Measurements from ENCODE around the gene MED12L.

DNA sequence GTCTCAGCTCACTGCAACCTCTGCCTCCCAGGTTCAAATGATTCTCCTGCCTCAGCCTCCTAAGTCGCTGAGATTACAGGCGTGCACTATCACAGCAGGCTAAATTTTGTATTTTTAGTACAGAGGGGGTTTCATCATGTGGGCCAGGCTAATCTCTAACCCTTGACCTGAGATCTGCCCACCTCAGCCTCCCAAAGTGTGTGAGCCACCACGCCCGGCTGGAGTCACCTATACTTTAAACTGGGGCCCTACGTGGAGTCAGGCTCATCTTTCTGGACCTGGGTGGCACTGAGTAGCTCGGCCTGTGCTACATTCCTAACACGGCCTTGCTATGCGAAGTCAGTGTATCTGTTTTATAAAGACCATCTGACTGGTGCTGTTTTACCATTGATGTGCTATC is 111.8 kb downstream of the MED12L start:
- TF ChIP-seq SRF (CRISPR knock-in tag; IDR thresholded peaks at IDR 0.05) = no peak
- no peak for TF ChIP-seq ZNF24 (IDR thresholded peaks at IDR 0.05)
- TF ChIP-seq YY1 (IDR thresholded peaks at IDR 0.05; ENCODE audit: borderline replicate concordance in 1 of 3, control insufficient read depth in 1 of 3, extremely low read depth in 1 of 3, insufficient read depth in 3 of 3, insufficient read length in 1 of 3, insufficient replicate concordance in 2 of 3, low read depth in 1 of 3, low read length in 2 of 3) = no peak
- TF ChIP-seq POLR2AphosphoS5 (IDR thresholded peaks at IDR 0.05; ENCODE audit: control insufficient read depth, insufficient read depth, low read depth, low read length) = no peak

All from K562 (cell line).